HFF-Myc (cell line): ENCODE results near the gene UVRAG.

Source experiments
- DNase-seq: peaks from one replicate; pipeline ENCODE4 v3.0.0-alpha.2; 2011; ENCODE audit warnings: low read depth; ENCODE audit errors: extremely low read depth
- H3K4me3 ChIP-seq: replicated peaks from 2 replicates; pipeline ENCODE4 v1.5.1; 2011; ENCODE audit warnings: low read depth, mild to moderate bottlenecking, control low read depth, low read length
- CTCF ChIP-seq: IDR thresholded peaks from 2 replicates; pipeline ENCODE4 v1.5.1; 2012; ENCODE audit warnings: mild to moderate bottlenecking, low read depth, low read length, control low read depth; ENCODE audit errors: missing control alignments

UVRAG gene

GRCh38 chr11:75784085-75784478, 30.9 kb upstream of the UVRAG start:
- DNase-seq, result no peak
- no peak overlapping the region for H3K4me3 ChIP-seq
- no peak for TF ChIP-seq CTCF

- DNase-seq, result no peak
- TF ChIP-seq CTCF, result no peak
- no peak overlapping the region for H3K4me3 ChIP-seq
These were observed 30.5 kb upstream of the UVRAG start for GRCh38 chr11:75784506-75784905.

GRCh38 chr11:75785187-75785586, 29.8 kb upstream of the UVRAG start:
- H3K4me3 ChIP-seq, result no peak overlapping the region
- no peak for TF ChIP-seq CTCF
- no peak for DNase-seq

GRCh38 chr11:75786101-75786736, 28.8 kb upstream of the UVRAG start:
- no peak overlapping the region for H3K4me3 ChIP-seq
- TF ChIP-seq CTCF, result no peak
- no peak for DNase-seq

GRCh38 chr11:75789521-75789920, 25.5 kb upstream of the UVRAG start:
- no peak overlapping the region for H3K4me3 ChIP-seq
- TF ChIP-seq CTCF, result no peak
- DNase-seq, result no peak

- no peak for DNase-seq
- no peak overlapping the region for H3K4me3 ChIP-seq
- no peak for TF ChIP-seq CTCF
These were observed 24.0 kb upstream of the UVRAG start for GRCh38 chr11:75790986-75791385.

GRCh38 chr11:75792127-75792731, 22.8 kb upstream of the UVRAG start:
- H3K4me3 ChIP-seq, result no peak overlapping the region
- TF ChIP-seq CTCF, result no peak
- no peak for DNase-seq
